SJSA1 (cell line): Measurements from ENCODE around the gene MEIS3. TPM values are rescaled to one million over a fixed set of nuclear protein-coding genes. Genes with fewer than 3 reads are reported as not detected.
"Not testable (repeated sequence)": the region's sequence is repeated elsewhere in the genome, so short reads cannot be mapped to it uniquely, and the experiment has no call there.

Experiments used
- DNase-seq, 2 experiments: peaks; one replicate each; pipeline ENCODE4 v3.0.0-alpha.2; 2015 to 2020; ENCODE audit warnings: low spot score in 2 of 2, low read depth in 1 of 2
- H3K27ac ChIP-seq: fragments of 250-450 bp; sonication (Bioruptor Pico); 2 replicates; pipeline ENCODE4 v1.5.1; 2020; ENCODE audit warnings: mild to moderate bottlenecking, moderate library complexity
- H3K27me3 ChIP-seq: fragments of 250-450 bp; sonication (Bioruptor Pico); replicated peaks from 2 replicates; pipeline ENCODE4 v1.5.1; 2020; ENCODE audit warnings: mild to moderate bottlenecking, moderate library complexity
- H3K36me3 ChIP-seq: fragments of 250-450 bp; sonication (Bioruptor Pico); 2 replicates; pipeline ENCODE4 v1.5.1; 2020; ENCODE audit warnings: mild to moderate bottlenecking
- H3K4me1 ChIP-seq: fragments of 250-450 bp; sonication (Bioruptor Pico); replicated peaks from 2 replicates; pipeline ENCODE4 v1.6.1; 2021; ENCODE audit warnings: mild to moderate bottlenecking
- H3K4me3 ChIP-seq: fragments of 250-450 bp; sonication (Bioruptor Pico); 2 replicates; pipeline ENCODE4 v1.5.1; 2020; ENCODE audit warnings: mild to moderate bottlenecking
- H3K9me3 ChIP-seq: fragments of 250-450 bp; sonication (Bioruptor Pico); replicated peaks from 2 replicates; pipeline ENCODE4 v1.5.1; 2020; ENCODE audit warnings: mild to moderate bottlenecking
- total RNA-seq: library from RNA; depleted of rRNA; stranded (reverse); fragments of >200 nt; shearing (Covaris generic); gene quantifications from 2 replicates; pipeline ENCODE4 v1.2.3, GENCODE V29; 2014

Gene MEIS3
- total RNA-seq, 1 experiment from 2014 or later, result 50.8 TPM

DNA sequence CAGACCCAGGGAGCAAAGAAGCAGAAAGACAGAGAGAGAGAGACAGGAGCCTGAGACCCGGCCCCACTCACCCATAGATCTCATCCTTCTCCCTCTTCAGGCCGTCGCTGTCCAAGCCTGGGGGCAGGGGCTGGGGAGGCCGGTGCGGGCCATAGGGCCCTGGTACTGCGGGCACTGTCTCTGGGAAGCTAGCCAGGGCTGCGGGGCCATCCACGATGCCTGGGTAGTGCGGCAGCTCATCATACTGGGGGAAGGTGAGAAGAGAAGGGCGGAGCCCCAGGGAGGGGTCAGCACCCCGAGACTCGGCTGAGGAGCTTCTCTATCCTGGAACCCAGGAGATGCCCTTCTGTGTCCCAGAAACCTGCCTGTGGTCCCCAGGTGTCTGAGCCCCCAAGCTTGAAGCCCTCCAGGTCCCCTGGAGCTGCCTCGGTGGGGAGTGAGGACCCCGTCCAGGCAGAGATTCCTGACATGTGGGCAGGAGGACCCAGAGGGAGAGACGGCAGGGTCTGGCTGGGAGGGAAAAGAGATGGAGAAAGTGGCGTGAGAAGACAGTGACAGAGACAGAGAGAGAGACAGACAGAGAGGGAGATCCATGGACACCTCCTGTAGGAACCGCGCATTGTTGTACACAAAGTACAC lies 2.1 kb downstream of the MEIS3 start:
- H3K4me1 ChIP-seq, result peaks cover 13% of the 10 kb centered on the region
- peaks cover 10% of the 10 kb centered on the region for H3K36me3 ChIP-seq
- H3K9me3 ChIP-seq, result no peaks in the 10 kb centered on the region
- peaks cover 23% of the 10 kb centered on the region for H3K27me3 ChIP-seq
- no peak for DNase-seq
- no peak overlapping the region for H3K27ac ChIP-seq
- H3K4me3 ChIP-seq, result no peak overlapping the region

DNA sequence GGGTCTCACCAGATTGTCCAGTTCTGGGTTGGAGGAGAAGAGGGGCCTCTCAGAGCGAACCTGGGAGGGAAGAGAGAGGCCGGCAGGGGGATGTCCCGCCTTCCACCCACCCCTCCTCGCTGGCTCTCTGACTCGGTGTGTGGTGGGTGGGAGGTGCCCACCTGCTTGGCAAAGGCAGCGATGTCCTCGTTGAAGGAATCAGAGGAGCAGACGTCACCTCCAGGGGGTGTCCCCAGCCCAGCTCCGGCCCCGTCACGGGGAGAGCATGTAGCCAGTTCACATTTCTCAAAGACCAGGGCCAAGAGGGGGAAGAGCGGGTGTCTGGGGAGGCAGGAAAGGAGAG lies 2.7 kb downstream of the MEIS3 start:
- no peak for DNase-seq
- H3K36me3 ChIP-seq, result peaks cover 10% of the 10 kb centered on the region
- no peak overlapping the region for H3K4me3 ChIP-seq
- peaks cover 13% of the 10 kb centered on the region for H3K4me1 ChIP-seq
- no peak overlapping the region for H3K27ac ChIP-seq
- H3K9me3 ChIP-seq, result no peaks in the 10 kb centered on the region
- H3K27me3 ChIP-seq, result peaks cover 19% of the 10 kb centered on the region

DNA sequence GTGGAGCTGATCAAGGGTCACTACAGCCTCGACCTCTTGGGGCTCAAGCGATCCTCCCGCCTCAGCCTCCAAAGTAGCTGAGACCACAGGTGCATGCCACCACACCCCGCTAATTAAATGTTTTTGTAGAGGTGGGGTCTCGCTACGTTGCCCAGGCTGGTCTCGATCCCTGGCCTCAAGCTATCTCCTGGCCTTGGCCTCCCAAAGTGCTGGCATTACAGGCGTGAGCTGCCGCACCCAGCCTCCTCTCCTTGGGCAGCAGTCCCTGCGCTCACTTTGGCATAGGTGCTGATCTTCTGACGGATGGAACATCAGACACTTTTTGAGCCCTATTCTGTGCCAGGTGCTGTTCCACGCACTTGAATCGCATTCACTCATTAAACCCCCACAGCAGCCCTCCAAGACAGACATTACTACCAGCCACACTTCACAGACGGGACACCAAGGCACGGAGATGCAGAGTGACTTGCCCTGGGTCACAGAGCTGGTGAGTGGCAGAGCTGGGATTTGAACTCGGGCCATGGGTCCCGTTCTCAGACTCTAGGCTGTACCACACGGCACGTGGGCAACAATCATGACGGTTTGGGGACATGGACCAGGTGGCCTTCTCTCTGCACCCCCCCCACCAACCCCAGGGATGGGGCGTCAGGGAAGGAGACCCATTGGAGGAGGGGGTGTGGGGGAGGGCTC lies 3.2 kb downstream of the MEIS3 start:
- peaks cover 10% of the 10 kb centered on the region for H3K36me3 ChIP-seq
- H3K4me3 ChIP-seq, result no peak overlapping the region
- peaks cover 13% of the 10 kb centered on the region for H3K4me1 ChIP-seq
- no peak overlapping the region for H3K27ac ChIP-seq
- no peaks in the 10 kb centered on the region for H3K9me3 ChIP-seq
- peaks cover 14% of the 10 kb centered on the region for H3K27me3 ChIP-seq
- DNase-seq, result no peak

GRCh38 chr19:47414469-47414868 lies 4.9 kb downstream of the MEIS3 start:
- no peak overlapping the region for H3K4me3 ChIP-seq
- H3K27me3 ChIP-seq, result no peaks in the 10 kb centered on the region
- peaks cover 13% of the 10 kb centered on the region for H3K4me1 ChIP-seq
- H3K27ac ChIP-seq, result no peak overlapping the region
- H3K36me3 ChIP-seq, result peaks cover 10% of the 10 kb centered on the region
- no peaks in the 10 kb centered on the region for H3K9me3 ChIP-seq
- no peak for DNase-seq

DNA sequence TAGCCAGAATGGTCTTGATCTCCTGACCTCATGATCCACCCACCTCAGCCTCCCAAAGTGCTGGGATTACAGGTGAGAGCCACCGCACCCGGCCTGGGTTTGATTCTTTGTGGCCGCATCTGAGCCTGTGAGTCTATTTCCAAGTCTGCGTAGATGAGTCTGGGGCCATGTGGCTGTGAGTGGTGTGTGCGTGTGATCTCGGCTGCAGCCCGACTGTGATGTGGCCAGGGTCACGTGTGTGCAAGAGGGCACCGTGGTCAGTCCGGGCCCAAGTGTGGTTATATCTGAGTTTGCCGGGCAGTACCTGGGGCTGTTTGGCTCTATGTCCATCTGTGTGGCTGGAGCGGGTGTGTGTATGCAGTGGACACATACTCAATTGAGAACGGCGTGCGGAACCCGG lies 5.4 kb downstream of the MEIS3 start:
- Histone ChIP-seq H3K36me3 (peaks cover 10% of the 10 kb centered on the region), H3K27me3 (no peaks in the 10 kb centered on the region), H3K9me3 (no peaks in the 10 kb centered on the region), H3K27ac (no peak overlapping the region), H3K4me3 (no peak overlapping the region), H3K4me1 (peaks cover 12% of the 10 kb centered on the region)
- DNase-seq, result no peak

GRCh38 chr19:47411696-47412095 lies 7.6 kb downstream of the MEIS3 start:
- H3K27me3 ChIP-seq, H3K4me3 ChIP-seq, DNase-seq, H3K9me3 ChIP-seq, H3K4me1 ChIP-seq, H3K27ac ChIP-seq: not testable (repeated sequence)
- H3K36me3 ChIP-seq, result peaks cover 15% of the 10 kb centered on the region

GRCh38 chr19:47411101-47411500 lies 8.2 kb downstream of the MEIS3 start:
- no peaks in the 10 kb centered on the region for H3K27me3 ChIP-seq
- H3K9me3 ChIP-seq, result no peaks in the 10 kb centered on the region
- H3K36me3 ChIP-seq, result peaks cover 14% of the 10 kb centered on the region
- H3K4me3 ChIP-seq, result no peak overlapping the region
- H3K27ac ChIP-seq, result no peak overlapping the region
- no peak for DNase-seq
- H3K4me1 ChIP-seq, result no peaks in the 10 kb centered on the region

GRCh38 chr19:47408156-47408938 lies 11.0 kb downstream of the MEIS3 start:
- peaks cover 4% of the 10 kb centered on the region; the same call in 1 of the 2 replicates for H3K36me3 ChIP-seq
- H3K4me1 ChIP-seq, result no peaks in the 10 kb centered on the region
- DNase-seq, result no peak
- no peak overlapping the region for H3K4me3 ChIP-seq
- H3K27me3 ChIP-seq, result no peaks in the 10 kb centered on the region
- H3K27ac ChIP-seq, result no peak overlapping the region
- H3K9me3 ChIP-seq, result no peaks in the 10 kb centered on the region

DNA sequence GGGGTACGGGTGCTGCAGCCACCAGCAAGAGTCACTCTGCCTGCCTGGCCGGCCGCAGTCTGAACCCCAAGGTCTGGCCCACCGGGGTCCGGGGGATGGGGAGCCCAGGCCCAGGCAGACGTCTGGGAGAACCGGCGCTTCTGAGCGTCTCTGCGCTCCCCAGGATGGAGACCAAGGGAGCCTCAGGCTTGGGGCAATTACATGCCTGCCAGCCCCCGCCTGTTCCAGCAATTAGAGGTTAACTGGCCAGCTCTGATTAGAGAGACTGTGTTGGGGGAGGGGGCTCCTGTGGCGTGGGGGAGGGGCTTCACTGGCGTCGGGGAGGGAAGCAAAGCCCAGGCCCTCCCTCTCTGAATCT lies 11.9 kb downstream of the MEIS3 start:
- DNase-seq, result no peak
- Histone ChIP-seq H3K27me3 (no peaks in the 10 kb centered on the region), H3K36me3 (peaks cover 4% of the 10 kb centered on the region; the same call in 1 of the 2 replicates), H3K27ac (no peak overlapping the region), H3K4me3 (no peak overlapping the region), H3K4me1 (no peaks in the 10 kb centered on the region), H3K9me3 (no peaks in the 10 kb centered on the region)

GRCh38 chr19:47406711-47407416 lies 12.5 kb downstream of the MEIS3 start:
- no peak for DNase-seq
- peaks cover 4% of the 10 kb centered on the region; the same call in 1 of the 2 replicates for H3K36me3 ChIP-seq
- no peak overlapping the region for H3K27ac ChIP-seq
- H3K9me3 ChIP-seq, result no peaks in the 10 kb centered on the region
- H3K4me1 ChIP-seq, result no peaks in the 10 kb centered on the region
- H3K4me3 ChIP-seq, result no peak overlapping the region
- H3K27me3 ChIP-seq, result no peaks in the 10 kb centered on the region

DNA sequence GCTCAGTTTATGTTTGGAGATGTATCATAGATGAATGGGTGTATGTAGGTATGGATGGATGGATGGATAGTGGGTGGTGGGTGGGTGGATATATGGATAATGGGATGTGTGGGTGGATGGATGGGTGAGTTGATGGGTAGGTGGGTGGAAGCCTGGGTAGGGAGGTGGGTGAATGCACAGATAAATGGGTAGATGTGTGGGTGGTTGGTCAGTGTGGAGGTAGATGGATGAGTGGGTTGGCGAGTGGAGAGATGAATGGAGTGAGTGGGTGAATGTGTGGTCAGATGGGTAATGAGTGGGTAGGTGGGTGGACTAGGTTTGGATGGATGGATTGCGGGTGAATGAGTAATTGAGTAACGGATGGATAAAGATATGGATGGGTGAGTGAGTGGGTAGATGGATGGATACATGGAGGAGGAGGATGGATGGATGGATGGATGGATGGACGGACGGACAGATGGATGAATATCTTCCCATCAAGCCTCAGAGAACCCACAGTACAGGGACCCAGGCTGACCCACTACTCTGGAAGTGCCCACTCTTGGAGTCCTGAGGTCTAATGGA lies 13.4 kb downstream of the MEIS3 start:
- Histone ChIP-seq H3K4me1 (no peaks in the 10 kb centered on the region), H3K4me3 (no peak overlapping the region), H3K9me3 (no peaks in the 10 kb centered on the region), H3K27ac (no peak overlapping the region), H3K27me3 (no peaks in the 10 kb centered on the region), H3K36me3 (peaks cover 4% of the 10 kb centered on the region; the same call in 1 of the 2 replicates)
- DNase-seq, result no peak

DNA sequence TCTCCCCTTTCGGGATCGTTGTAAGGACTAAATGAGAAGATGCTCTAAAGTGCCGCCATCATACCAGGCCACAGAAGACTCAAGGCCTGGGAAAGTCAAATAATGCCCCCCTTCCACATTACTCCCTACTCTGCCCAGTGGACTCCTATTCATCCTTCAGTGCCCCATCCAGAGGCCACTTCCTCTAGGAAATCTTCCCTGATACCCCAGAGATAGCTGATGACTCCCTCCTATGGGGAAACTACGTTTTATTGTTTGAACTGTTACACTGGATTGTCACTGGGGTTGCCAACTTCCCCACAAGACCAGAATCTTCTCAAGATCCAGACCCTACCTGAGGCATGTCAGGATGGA lies 14.2 kb downstream of the MEIS3 start:
- no peak for DNase-seq
- no peaks in the 10 kb centered on the region for H3K9me3 ChIP-seq
- no peaks in the 10 kb centered on the region for H3K4me1 ChIP-seq
- H3K36me3 ChIP-seq, result peaks cover 4% of the 10 kb centered on the region; the same call in 1 of the 2 replicates
- H3K27me3 ChIP-seq, result no peaks in the 10 kb centered on the region
- H3K4me3 ChIP-seq, result no peak overlapping the region
- no peak overlapping the region for H3K27ac ChIP-seq

- Histone ChIP-seq H3K4me3 (no peak overlapping the region), H3K4me1 (no peaks in the 10 kb centered on the region), H3K27ac (no peak overlapping the region), H3K9me3 (no peaks in the 10 kb centered on the region), H3K27me3 (no peaks in the 10 kb centered on the region), H3K36me3 (peaks cover 4% of the 10 kb centered on the region; the same call in 1 of the 2 replicates)
- no peak for DNase-seq
Measured at GRCh38 chr19:47404334-47405196, 14.8 kb downstream of the MEIS3 start.
